NCI-H82 treated with DMSO at 0.1 percent for 48 hours (cell line): Measurements from ENCODE around the gene PSEN1.
"Not testable (repeated sequence)": the region's sequence is repeated elsewhere in the genome, so short reads cannot be mapped to it uniquely, and the experiment has no call there.

ENCODE experiments used
- DNase-seq: peaks from one replicate; lab custom pipeline; 2025; ENCODE audit not compliant: unreplicated experiment; lab: John Stamatoyannopoulos, UW

PSEN1 gene

GRCh38 chr14:73162251-73162650 lies 25.9 kb downstream of the PSEN1 start:
- DNase-seq: no peak

- no peak for DNase-seq
These were observed 30.1 kb downstream of the PSEN1 start for GRCh38 chr14:73166399-73166798.

DNA sequence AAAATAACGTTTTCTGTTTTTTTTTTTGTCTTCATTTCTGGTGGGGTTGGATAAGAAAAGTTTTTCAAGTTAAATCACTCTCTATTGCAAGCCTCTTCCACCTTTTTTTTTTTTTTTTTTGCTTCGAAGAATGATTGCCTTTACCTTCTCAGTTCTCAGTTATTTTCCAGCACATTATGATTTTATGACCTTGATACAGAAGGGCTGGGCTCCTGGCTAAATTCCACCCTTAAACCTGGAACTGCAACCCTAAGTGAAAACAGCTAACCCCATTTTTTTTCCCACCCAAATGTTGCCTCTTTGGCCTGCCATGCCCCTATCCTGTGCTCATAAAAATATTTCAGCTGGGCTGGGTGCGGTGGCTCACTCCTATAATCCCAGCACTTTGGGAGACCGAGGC lies 31.4 kb downstream of the PSEN1 start:
- DNase-seq: no peak

DNA sequence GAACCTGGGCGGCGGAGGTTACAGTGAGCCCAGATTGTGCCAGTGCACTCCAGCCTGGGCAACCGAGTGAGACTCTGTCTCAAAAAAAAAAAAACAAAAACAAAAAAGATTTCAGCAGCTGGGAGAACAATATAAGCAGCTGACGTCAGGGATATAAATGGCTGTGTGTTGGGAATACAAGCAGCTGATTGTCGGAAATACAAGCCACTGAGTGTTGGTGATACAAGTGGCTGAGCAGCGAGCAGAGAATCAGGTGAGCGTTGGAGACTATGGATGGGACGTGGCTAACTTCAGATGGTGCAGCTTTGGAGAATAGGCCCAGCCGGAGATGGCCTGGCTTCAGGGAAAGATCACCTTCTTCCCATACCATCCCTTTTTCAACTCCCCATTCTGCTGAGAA lies 32.0 kb downstream of the PSEN1 start:
- DNase-seq: no peak

DNA sequence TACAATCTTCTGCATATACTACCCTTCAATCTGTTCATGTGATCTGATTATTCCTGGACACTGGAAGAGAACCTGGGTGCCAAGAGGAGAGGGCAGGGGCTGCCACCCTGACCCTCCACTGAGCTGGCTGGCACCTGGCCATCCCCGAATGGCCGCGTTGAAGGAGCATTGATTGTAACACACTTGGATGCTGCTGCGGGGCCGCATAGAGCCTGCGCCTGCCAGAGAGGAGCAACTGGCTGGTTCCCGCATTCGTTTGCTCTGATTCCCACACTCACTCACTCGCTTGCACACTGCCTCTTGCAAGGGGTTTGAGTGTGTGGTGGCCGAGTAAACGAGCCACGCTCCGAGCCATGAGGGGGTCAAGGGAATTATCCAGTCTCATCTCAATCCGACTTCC lies 32.4 kb downstream of the PSEN1 start:
- no peak for DNase-seq

DNA sequence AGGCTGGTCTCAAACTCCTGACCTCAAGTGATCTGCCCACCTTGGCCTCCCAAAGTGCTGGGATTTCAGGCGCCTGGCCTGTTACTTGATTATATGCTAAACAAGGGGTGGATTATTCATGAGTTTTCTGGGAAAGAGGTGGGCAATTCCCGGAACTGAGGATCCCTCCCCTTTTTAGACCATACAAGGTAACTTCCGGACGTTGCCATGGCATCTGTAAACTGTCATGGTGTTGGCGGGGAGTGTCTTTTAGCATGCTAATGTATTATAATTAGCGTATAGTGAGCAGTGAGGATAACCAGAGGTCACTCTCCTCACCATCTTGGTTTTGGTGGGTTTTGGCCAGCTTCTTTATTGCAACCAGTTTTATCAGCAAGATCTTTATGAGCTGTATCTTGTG lies 33.5 kb downstream of the PSEN1 start:
- DNase-seq: not testable (repeated sequence)

DNA sequence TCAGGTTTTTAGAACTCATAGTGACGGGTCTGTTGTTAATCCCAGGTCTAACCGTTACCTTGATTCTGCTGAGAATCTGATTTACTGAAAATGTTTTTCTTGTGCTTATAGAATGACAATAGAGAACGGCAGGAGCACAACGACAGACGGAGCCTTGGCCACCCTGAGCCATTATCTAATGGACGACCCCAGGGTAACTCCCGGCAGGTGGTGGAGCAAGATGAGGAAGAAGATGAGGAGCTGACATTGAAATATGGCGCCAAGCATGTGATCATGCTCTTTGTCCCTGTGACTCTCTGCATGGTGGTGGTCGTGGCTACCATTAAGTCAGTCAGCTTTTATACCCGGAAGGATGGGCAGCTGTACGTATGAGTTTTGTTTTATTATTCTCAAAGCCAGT lies 34.4 kb downstream of the PSEN1 start:
- DNase-seq: no peak

- no peak for DNase-seq
These were observed 36.2 kb downstream of the PSEN1 start for GRCh38 chr14:73172500-73172899.

- DNase-seq: no peak
These were observed 36.9 kb downstream of the PSEN1 start for GRCh38 chr14:73173092-73173735.

- DNase-seq: no peak
These were observed 40.4 kb downstream of the PSEN1 start for GRCh38 chr14:73176685-73177084.

DNA sequence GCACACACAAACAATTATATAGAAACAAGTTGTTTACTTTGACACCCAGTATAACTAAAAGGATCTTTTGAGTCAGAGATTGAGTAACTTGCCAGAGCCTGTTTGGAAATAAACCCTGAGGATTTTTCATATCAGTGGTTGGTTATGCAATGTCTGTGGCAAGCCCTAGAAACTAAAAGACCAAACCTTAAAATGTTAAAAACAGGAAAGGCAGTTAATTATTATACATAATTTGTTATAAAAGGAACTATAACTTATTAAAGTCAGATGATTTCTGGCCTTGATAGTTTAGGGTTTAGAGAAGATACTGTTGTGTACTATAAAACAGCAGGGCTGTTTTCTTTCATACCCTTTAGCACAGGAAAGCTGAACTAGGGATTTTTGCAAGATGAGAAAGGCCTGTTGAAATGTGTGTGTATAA lies 44.1 kb downstream of the PSEN1 start:
- no peak for DNase-seq

GRCh38 chr14:73180969-73181368 lies 44.7 kb downstream of the PSEN1 start:
- DNase-seq: not testable (repeated sequence)

- no peak for DNase-seq
These were observed 52.2 kb downstream of the PSEN1 start for GRCh38 chr14:73188501-73188911.

GRCh38 chr14:73189651-73190050 lies 53.3 kb downstream of the PSEN1 start:
- no peak for DNase-seq

GRCh38 chr14:73191441-73191840 lies 55.1 kb downstream of the PSEN1 start:
- no peak for DNase-seq

- DNase-seq: not testable (repeated sequence)
These were observed 58.0 kb downstream of the PSEN1 start for GRCh38 chr14:73194306-73194705.

DNA sequence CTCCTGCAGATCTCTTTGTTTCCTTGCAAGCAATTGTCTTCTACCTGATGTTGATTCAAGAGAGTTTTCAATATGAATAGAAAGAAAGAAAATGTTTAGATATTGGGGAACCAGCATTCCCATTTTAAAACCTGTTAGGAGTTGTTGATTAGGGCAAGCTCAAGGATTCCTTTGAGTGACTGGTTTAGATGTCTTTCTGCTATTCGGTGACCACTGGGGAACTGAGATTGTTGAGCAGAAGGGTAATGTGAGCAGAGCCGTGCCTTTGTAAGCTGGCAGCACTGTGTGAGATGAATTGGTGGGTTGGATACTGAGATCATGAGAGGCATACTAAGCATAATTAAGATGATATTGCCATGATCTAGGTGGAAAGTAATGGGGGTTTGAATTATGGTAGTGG lies 61.9 kb downstream of the PSEN1 start:
- no peak for DNase-seq

- DNase-seq: no peak
These were observed 67.2 kb downstream of the PSEN1 start for GRCh38 chr14:73203527-73203926.

GRCh38 chr14:73207615-73208014 lies 71.3 kb downstream of the PSEN1 start:
- no peak for DNase-seq

GRCh38 chr14:73208390-73208789 lies 72.1 kb downstream of the PSEN1 start:
- DNase-seq: no peak

- DNase-seq: no peak
These were observed 72.5 kb downstream of the PSEN1 start for GRCh38 chr14:73208846-73209245.

DNA sequence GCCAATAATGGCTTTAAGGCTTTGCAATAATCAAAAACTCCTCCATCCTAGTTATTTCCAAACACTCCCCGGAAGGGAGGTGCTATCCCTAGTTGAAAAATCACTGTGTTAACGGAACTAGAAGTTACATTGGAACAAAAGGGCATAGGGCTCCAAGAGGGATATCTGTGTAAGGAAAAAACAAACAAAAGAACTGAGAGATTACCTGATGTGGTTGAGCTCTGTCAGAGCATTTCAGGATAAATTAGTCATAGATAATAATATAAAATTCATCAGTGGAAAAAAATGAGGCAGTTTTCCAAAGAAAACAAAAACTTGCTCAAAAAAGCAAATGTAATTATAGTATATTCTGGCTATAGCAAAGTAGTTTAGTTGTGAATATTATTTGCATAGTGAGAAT lies 73.6 kb downstream of the PSEN1 start:
- no peak for DNase-seq

- no peak for DNase-seq
These were observed 75.1 kb downstream of the PSEN1 start for GRCh38 chr14:73211251-73212040.
